HepG2 (cell line): ENCODE data around the gene TCFL5. TPM values are rescaled to one million over a fixed set of nuclear protein-coding genes. Genes with fewer than 3 reads are reported as not detected.

ENCODE experiments used
- ARNTL ChIP-seq: sonication (generic); formaldehyde crosslinking; IDR thresholded peaks from 2 replicates; pipeline ENCODE4 v1.4.0; 2020; ENCODE audit warnings: mild to moderate bottlenecking, missing genetic modification reagents
- DNMT1 ChIP-seq: sonication (generic); formaldehyde crosslinking; IDR thresholded peaks from 2 replicates; pipeline ENCODE4 v1.5.1; 2020; ENCODE audit warnings: mild to moderate bottlenecking, missing genetic modification reagents
- LRRFIP1 ChIP-seq: sonication (generic); formaldehyde crosslinking; conservative IDR thresholded peaks from 2 replicates; pipeline ENCODE4 v1.4.0; 2020; ENCODE audit warnings: missing genetic modification reagents
- MED13 ChIP-seq: sonication (generic); formaldehyde crosslinking; IDR thresholded peaks from 2 replicates; pipeline ENCODE4 v1.5.0; 2020; ENCODE audit warnings: missing genetic modification reagents
- MZF1 ChIP-seq: sonication (generic); formaldehyde crosslinking; IDR thresholded peaks from 2 replicates; pipeline ENCODE4 v1.8.1; 2023; ENCODE audit warnings: mild to moderate bottlenecking, missing genetic modification reagents, borderline replicate concordance
- PAXIP1 ChIP-seq: sonication (generic); formaldehyde crosslinking; conservative IDR thresholded peaks from 2 replicates; pipeline ENCODE4 v1.4.0; 2020; ENCODE audit warnings: mild to moderate bottlenecking, missing genetic modification reagents, moderate library complexity
- TBX3 ChIP-seq: fragments of 450-650 bp; IDR thresholded peaks from 2 replicates; pipeline ENCODE4 v1.6.1; 2017; ENCODE audit warnings: antibody characterized with exemption, mild to moderate bottlenecking, inconsistent platforms, borderline replicate concordance
- TEAD3 ChIP-seq: optimal IDR thresholded peaks from 2 replicates; pipeline ENCODE3; 2016; ENCODE audit warnings: borderline replicate concordance
- TFE3 ChIP-seq: IDR thresholded peaks from 2 replicates; pipeline ENCODE4 v1.6.1; 2016
- ZBTB33 ChIP-seq: sonication (generic); formaldehyde crosslinking; IDR thresholded peaks from 2 replicates; pipeline ENCODE4 v1.4.0; 2020; ENCODE audit warnings: missing genetic modification reagents
- ZBTB8A ChIP-seq: sonication (generic); formaldehyde crosslinking; IDR thresholded peaks from 2 replicates; pipeline ENCODE4 v1.4.0; 2020; ENCODE audit warnings: mild to moderate bottlenecking, low read depth, missing genetic modification reagents, borderline replicate concordance
- ZFX ChIP-seq: sonication (generic); formaldehyde crosslinking; IDR thresholded peaks from 2 replicates; pipeline ENCODE4 v1.4.0; 2020; ENCODE audit warnings: mild to moderate bottlenecking, low read depth, missing genetic modification reagents, moderate library complexity
- ZMYM3 ChIP-seq: sonication (generic); formaldehyde crosslinking; IDR thresholded peaks from 2 replicates; pipeline ENCODE4 v1.5.1; 2020; ENCODE audit warnings: mild to moderate bottlenecking, missing genetic modification reagents
- ZNF674 ChIP-seq: sonication (generic); formaldehyde crosslinking; IDR thresholded peaks from 2 replicates; pipeline ENCODE4 v1.5.0; 2020; ENCODE audit warnings: low read depth, mild to moderate bottlenecking, missing genetic modification reagents
- ZNF784 ChIP-seq: sonication (generic); formaldehyde crosslinking; IDR thresholded peaks from 2 replicates; pipeline ENCODE4 v1.5.1; 2020; ENCODE audit warnings: missing genetic modification reagents, mild to moderate bottlenecking, borderline replicate concordance
- ZNF800 ChIP-seq: sonication (generic); formaldehyde crosslinking; IDR thresholded peaks from 2 replicates; pipeline ENCODE4 v1.4.0; 2020; ENCODE audit warnings: missing genetic modification reagents
- polyA plus RNA-seq, 8 experiments: library from polyadenylated mRNA; depleted of rRNA in 3 of 8; stranded (reverse) in 7 of 8; unstranded in 1 of 8; fragments of >200 nt; fragmentation: Illumina TruSeq in 4 of 8; extraction: Trizol in 4 of 8; gene quantifications; 2 replicates each; pipeline versions ENCODE4 v1.2.1 to v1.2.3, GENCODE V29; 2011 to 2016; ENCODE audit warnings: low read depth in 4 of 8, missing spikeins in 1 of 8, mixed read lengths in 1 of 8; ENCODE audit not compliant: insufficient read depth in 1 of 8
- total RNA-seq, 5 experiments: library from RNA; depleted of rRNA; stranded (reverse); fragments of >200 nt; fragmentation: Illumina TruSeq; extraction: Trizol; gene quantifications; 2 replicates each; pipeline ENCODE4 v1.2.3, GENCODE V29; 2016; ENCODE audit warnings: low read depth in 1 of 5

The TCFL5 gene
- total and polyA plus RNA-seq, 2 of the 13 experiments (the other 11 are each of a cell fraction or from before 2014, with no cell fraction given): 14.8 to 20.0 TPM

- TF ChIP-seq TBX3: peak; percentile 91
- peak; percentile 80; the same call in 1 of the 2 replicates for TF ChIP-seq ZNF800
- TF ChIP-seq TFE3 (CRISPR knock-in tag): peak; percentile 91
- TF ChIP-seq ZBTB33: peak; percentile 95
- peak; percentile 92 for TF ChIP-seq TEAD3 (CRISPR knock-in tag)
- no peak for TF ChIP-seq ZBTB8A (CRISPR knock-in tag)
- 0 out of 2 replicates have a peak, but pooled peaks have one; percentile 48 for TF ChIP-seq MZF1 (CRISPR knock-in tag)
- TF ChIP-seq LRRFIP1: no peak
- no peak for TF ChIP-seq ZNF674 (CRISPR knock-in tag)
- peak; percentile 65; the same call in 1 of the 2 replicates for TF ChIP-seq MED13
- TF ChIP-seq PAXIP1 (CRISPR knock-in tag): peak; percentile 67
- peak; percentile 86; the same call in 1 of the 2 replicates for TF ChIP-seq ZNF784 (CRISPR knock-in tag)
- peak; percentile 94 for TF ChIP-seq ARNTL
- peak; percentile 91 for TF ChIP-seq ZMYM3 (CRISPR knock-in tag)
- peak; percentile 99 for TF ChIP-seq DNMT1 (CRISPR knock-in tag)
- peak; percentile 87 for TF ChIP-seq ZFX (CRISPR knock-in tag)
Measured at GRCh38 chr20:62861726-62862336, at the start of gene TCFL5 (continued).
